SKM-1 treated with dmso at 0.1 percent for 144 hours (cell line): ENCODE data around the gene CLEC1B.
"Not testable (repeated sequence)": the region's sequence is repeated elsewhere in the genome, so short reads cannot be mapped to it uniquely, and the experiment has no call there.

ENCODE experiments used
- DNase-seq: peaks from one replicate; lab custom pipeline; 2025; ENCODE audit not compliant: unreplicated experiment; lab: John Stamatoyannopoulos, UW

Gene CLEC1B

DNA sequence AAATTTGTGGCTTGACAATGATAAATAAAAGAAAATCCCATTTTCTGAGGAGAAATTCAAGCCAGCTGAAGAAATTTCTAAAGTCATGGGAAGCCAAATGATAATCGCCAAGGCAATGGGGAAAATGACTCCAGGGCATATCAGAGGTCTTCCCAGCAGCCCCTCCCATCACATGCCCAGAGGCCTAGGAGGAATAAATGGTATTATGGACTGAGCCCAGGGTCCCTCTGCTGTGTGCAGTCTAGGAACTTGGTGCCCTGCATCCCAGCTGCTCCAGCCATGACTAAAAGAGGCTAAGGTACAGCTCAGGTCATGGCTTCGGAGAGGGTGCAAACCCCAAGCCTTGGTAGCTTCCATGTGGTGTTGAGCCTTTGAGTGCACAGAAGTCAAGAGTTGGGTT is 23.3 kb downstream of the CLEC1B start:
- DNase-seq: no peak

DNA sequence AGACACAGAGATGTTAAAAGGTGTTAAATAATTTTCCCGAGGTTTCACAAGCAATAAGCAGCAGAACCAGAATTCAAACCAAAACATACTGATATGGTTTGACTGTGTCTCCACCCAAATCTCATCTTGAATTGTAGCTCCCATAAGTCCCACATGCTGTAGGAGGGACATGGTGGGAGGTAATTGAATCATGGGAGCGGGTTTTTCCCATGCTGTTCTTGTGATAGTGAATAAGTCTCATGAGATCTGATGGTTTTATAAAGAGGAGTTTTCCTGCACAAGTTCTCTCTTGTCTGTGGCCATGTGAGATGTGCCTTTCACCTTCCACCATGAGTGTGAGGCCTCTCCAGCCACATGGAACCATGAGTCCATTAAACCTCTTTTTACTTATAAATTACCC is 24.2 kb downstream of the CLEC1B start:
- DNase-seq: not testable (repeated sequence)

DNA sequence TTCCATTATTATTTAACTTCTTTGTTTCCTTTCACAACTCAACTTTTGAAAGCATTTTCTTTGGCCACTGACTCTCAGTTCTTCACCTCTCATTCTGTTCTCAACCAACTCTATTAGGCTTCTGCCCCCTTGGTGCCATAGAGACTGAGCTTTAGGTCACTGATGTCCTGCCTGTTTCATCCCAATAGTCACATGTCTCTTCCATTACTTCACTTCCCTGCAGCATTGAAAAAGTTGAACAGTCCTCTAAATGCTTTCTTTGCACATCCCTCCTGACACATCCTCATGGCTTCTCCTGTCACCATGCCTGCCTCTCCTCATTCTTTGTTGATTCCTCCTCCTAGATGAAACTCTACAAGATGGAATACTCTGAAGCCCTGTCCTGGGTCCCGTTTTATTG is 25.0 kb downstream of the CLEC1B start:
- no peak for DNase-seq

DNA sequence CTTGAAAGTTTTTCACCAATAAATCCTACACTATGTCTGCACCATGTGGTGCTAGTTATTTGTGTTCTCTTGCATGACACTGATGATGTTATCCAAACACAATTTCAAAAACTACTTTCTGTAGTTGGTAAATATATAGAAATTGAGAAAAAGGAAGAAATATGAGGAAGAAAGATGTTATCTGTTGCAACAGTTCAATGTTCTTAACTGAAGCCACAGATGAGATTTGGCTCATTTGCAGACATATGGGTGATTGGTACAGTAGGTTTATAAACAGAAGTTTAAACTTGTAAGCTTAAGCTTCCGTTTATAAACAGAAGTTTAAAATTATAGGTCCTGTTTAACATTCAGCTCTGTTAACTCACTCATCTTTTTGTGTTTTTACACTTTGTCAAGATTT is 27.7 kb downstream of the CLEC1B start, which contains the start of gene CLEC12A:
Gene CLEC12A, plus strand, starts transcription at position 229 of the 400 bp plus-strand sequence. CDS start 188 bp downstream, outside the sequence.
- DNase-seq: peak; percentile 54

DNA sequence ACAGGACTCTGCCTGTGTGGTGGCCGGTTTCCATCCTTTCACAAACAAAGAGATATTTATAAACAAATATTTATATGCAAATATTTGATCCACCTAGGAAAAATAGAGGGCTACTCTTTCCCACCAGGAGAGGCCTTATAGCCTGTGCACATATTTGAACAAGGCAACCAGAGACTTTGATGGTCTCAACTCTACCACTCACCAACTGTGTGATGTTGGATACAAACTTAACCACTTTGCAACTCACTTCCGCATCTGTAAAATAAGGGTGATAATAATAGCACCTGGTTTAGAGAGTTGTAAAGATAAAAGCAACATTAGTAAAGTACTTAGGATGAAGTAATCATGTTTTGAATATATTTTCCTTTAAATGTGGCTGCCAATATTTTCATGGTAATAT is 29.2 kb downstream of the CLEC1B start:
- DNase-seq: no peak

DNA sequence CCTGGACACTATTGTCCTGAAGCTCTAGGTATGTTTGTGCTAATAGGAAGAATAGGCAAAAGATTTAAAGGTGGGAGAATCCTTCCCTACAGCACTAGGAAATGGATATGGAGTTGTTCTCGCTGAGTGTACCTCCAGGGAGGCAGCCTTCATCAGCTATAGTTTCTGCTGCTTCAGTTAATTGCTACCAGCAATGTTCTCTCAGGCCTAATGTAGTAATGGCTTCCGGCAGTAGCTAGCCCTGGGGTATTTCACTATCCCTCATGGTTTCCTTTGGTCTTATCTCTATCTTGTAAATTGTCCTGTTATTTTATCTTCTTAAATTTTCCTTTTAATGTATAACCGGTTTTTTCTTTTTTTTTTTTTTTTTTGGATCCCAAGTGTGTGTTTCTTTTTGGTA is 37.0 kb downstream of the CLEC1B start:
- DNase-seq: no peak

DNA sequence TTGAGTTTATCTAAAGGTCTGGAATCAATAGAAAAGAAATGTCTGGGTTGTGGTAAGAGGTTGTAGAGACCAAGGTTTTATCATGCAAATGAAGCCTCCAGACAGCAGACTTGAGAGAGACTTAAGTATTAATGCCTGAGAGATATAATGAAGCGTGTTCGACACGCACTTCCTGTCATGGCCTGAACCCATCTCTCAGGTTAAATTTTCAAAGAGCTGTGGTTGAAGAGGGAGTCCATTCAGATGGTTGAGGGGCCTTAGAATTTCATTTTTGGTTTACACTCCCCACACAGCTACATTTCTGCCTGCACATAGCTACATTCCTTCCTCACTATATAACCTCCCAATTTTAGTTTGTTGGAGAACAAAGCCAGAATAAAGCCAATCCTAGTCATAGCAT is 37.8 kb downstream of the CLEC1B start:
- DNase-seq: no peak

DNA sequence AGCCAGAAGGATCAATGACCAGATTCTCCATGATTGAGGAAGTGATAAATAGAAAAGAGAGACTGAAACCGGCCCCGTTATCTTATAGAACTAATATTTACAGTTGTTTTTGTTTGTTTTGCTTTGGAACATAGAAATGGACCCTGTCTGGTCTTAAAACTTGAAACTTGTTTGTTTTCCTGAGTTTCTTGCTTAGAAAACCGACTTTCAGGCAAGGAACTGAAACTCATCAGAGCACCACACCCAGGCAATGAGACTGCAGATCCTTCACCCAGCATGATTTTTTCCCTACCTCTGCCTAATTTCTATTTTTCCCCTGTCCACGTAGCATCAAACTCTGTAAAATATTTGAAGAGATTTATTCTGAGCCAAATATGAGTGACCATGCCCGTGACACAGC is 38.3 kb downstream of the CLEC1B start:
- DNase-seq: no peak

DNA sequence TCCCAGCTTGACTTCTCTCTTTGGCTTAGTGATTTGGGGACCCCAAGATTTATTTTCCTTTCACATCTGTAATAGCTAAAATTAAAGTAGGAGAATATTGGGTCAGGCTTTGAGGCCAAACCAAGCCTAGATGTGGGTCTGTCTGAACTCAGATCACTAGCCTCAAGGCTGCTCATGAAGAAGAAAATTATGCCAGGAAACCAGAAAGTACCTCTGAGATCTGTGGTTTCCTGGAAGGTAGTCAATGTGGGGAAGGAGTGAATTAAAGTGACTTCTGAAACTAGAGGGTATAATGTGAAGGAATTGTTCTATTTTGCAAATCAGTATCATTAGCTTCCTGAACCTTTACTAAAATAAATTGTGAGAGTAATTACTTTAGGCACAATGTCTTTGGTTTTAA is 41.1 kb downstream of the CLEC1B start:
- DNase-seq: no peak

DNA sequence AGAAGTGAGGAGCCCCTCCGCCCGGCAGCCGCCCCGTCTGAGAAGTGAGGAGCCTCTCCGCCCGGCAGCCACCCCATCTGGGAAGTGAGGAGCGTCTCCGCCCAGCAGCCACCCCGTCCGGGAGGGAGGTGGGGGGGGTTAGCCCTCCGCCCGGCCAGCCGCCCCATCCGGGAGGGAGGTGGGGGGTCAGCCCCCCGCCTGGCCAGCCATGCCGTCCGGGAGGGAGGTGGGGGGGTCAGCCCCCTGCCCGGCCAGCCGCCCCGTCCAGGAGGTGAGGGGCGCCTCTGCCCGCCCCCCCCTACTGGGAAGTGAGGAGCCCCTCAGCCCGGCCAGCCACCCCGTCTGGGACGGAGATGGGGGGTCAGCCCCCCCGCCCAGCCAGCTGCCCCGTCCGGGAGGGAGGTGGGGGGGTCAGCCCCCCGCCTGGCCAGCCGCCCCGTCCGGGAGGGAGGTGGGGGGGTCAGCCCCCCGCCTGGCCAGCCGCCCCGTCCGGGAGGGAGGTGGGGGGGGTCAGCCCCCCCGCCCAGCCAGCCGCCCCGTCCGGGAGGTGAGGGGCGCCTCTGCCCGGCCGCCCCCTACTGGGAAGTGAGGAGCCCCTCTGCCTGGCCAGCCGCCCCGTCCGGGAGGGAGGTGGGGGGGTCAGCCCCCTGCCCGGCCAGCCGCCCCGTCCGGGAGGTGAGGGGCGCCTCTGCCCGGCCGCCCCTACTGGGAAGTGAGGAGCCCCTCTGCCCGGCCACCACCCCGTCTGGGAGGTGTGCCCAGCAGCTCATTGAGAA is 45.8 kb downstream of the CLEC1B start:
- not testable (repeated sequence) for DNase-seq

DNA sequence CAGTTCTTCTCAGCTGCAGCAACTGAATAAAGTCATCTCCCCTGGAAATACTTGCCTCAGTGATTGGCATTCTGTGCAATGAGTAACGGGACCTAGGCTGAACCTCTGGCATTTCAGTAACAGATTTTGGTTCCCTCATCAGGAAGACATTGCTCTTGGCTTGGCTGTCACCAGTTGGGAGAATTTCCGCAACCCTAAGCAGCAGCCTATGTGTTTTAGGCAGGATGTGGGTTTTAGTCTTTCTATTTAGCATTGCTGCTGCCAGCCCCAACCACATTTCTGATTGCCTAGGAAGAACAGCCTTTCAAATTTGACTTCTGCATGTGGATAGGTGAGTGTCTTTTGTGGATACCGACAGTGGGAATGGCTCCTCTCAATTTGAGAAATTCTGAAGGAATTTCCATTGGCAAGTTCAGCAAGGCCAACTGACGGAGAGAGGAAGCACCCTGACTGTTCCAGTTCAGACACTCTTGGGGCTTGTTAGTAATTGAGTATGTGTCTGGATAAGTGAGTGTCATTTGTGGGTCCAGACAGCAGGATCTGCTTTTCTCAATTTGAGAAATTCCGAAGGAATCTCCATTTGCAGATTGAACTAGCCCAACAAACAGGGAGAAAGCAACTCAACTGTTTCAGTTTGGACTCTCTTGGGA is 47.8 kb downstream of the CLEC1B start:
- DNase-seq: no peak

DNA sequence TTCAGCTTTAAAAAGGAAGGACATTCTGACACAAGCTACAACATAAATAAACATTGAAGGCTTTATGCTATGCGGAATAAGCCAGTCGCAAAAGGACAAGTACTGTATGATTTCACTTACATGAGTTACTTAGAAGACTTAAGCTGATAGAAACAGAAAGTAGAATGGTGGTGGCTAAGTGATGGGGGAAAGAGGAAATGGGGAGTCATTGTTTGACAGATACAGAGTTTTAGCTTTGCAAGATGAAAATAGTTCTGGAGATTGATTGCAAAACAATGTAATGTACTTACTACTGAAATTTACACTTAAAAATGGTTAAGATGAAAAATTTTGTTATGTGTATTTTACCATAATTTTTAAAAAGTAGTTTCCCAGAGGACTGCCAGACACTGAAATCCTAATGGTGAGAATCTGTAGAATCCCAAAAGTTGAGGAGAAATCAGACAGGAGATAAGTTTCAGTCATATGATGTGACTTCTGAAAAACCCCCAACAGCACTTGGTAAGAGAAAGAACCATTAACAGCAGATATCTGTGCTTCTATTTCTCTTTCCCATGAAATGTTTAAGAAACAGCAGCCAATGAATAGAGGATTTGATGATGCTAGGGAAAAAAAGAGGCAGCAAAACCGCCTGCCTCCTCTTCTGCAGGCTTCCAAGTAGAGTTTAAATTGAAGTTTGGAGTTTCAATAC is 50.2 kb downstream of the CLEC1B start:
- DNase-seq: no peak

DNA sequence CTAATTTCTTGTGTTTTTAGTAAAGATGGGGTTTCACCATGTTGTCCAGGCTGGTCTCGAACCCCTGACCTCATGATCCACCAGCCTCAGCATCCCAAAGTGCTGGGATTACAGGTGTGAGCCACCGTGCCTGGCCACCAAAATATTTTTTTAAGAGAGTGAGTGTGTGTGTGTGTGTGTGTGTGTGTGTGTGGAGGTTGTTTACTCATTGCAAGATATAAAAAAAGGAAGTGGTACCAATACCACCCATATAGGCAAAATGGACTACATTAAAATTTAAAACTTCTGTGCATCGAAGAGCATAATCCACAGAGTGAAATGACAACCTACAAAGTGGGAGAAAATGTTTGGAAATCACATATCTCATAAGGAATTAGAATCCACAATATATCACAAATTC is 51.2 kb downstream of the CLEC1B start:
- no peak for DNase-seq

DNA sequence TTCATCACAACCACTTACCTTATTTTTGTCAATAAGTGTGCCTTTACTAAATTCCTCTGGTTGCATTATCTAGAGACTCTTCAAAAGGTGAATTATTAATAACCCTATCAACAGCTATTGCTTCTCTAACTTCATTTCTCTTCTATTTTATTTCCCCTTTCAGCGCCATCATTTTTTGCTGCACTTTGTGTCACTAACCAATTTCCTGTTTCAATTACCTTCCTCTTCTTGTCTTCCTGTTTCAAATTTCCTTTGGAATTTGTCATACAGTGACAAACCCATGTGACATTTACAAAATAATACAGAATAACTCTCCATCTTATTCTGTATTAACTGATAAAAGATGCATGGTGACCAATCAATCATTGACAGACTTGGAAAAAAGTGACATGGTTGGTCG is 54.5 kb downstream of the CLEC1B start:
- no peak for DNase-seq

DNA sequence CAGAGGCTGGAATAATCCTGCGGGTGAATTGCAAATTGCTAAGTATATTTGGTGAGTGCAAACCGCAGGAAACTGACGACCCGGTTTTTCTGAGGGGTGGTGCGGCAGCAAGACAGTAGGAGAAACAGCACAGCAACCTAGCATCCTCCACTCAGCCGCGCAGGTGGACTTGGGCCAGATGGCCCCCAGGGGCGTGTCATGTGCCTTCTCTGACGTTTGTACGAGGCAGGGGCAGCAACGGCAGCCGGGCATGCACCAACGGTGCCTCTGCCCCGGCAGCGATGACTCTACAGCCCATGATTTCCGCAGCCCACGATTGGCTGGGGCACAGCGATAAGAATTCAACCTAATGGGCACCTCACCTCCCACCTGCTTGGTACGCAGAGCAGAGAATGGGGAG is 55.7 kb downstream of the CLEC1B start:
- no peak for DNase-seq
